ENCODE measurements around the gene LTB4R2. TPM values are rescaled to one million over a fixed set of nuclear protein-coding genes. Genes with fewer than 3 reads are reported as not detected.

LTB4R2 gene
- total RNA-seq, 1 donor = 3.5 TPM

DNA sequence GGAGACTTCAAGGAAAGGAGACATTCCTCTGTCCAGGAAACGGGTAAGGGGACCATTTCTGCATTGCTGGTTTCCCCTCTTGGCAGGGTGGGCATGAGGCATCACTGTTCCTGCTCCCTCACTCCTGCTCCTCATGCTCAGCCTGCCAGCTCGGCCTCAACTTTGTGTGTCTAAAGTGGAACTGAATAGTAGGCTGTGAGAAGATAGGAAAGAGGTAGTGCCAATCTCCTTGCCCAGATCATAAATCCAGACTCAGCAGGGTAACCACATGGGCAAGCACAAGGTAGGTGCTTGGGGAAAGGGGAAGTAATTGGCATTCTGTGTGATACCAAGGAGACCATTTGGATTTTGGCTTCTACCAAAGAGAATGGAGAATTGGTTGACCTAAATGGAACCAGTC lies 4.0 kb downstream of the LTB4R2 start:
- H3K4me3 ChIP-seq (ENCODE audit: low read depth, low read length) = no peak overlapping the region
- no peak for DNase-seq (ENCODE audit: low read depth)
- TF ChIP-seq, protein P1, sequence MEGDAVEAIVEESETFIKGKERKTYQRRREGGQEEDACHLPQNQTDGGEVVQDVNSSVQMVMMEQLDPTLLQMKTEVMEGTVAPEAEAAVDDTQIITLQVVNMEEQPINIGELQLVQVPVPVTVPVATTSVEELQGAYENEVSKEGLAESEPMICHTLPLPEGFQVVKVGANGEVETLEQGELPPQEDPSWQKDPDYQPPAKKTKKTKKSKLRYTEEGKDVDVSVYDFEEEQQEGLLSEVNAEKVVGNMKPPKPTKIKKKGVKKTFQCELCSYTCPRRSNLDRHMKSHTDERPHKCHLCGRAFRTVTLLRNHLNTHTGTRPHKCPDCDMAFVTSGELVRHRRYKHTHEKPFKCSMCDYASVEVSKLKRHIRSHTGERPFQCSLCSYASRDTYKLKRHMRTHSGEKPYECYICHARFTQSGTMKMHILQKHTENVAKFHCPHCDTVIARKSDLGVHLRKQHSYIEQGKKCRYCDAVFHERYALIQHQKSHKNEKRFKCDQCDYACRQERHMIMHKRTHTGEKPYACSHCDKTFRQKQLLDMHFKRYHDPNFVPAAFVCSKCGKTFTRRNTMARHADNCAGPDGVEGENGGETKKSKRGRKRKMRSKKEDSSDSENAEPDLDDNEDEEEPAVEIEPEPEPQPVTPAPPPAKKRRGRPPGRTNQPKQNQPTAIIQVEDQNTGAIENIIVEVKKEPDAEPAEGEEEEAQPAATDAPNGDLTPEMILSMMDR (IDR thresholded peaks at IDR 0.05; ENCODE audit: insufficient read depth, low read length) = no peak

DNA sequence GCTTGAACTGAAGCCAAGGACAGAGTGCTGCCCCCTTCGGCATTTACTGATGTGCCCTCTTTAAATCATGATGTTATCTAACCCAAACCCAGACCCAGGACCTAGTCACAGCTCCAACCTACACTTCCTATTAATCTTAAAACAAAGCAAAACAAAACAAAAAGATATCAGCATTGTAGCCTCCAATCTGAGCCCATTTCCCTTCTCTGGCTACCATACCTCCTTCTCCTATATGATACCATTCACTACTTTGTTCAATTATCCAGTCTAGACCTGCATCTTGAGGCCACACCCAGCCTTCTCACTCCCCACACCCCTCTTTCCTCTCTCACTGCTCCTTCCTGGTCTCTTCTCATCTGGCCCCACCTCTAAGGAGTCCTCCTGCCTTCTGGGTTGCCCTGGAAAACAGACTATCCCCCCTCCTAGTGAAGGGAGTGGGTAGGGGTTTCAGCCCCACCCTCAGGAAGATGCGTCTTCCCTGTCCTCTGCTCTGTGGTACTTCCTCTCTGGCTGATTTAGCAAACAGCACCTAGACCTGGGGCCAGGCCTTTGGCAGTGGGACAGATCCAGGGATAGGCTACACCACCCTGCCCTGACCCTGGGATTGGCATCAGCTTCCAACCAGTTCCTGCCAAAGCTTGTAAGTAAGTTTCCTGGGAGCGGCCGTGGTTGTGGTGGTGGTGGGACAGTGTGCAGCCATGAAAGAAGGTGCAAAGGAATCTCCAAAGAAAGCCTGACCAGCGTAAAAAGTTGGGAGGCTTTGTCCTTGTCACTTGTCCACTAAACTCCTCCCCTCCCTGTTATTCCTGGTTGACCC lies 4.6 kb downstream of the LTB4R2 start:
- DNase-seq (ENCODE audit: low read depth) = no peak
- TF ChIP-seq, protein P1 (IDR thresholded peaks at IDR 0.05; ENCODE audit: insufficient read depth, low read length) = no peak
- no peak overlapping the region for H3K4me3 ChIP-seq (ENCODE audit: low read depth, low read length)

DNA sequence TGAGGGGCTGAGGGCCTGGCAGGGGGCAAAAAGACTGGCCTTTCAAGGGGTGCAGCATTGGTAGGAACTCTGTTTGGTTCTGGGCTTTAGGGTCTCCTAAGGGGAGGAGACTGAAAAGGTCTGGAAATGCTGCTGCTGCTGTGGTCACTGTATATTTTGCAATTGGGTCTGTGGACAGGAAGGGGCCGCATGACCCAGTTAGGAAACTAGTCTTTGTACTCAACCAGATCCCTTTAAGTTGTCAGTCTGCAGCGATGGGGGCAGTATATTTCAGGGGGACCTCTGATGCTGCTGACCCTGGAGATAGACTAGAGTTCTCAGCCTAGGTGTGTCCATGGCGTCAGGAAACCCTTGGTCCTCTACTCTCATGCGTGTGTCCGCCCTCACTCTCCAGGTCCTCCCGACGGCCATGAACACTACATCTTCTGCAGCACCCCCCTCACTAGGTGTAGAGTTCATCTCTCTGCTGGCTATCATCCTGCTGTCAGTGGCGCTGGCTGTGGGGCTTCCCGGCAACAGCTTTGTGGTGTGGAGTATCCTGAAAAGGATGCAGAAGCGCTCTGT lies 5.4 kb downstream of the LTB4R2 start:
- DNase-seq (ENCODE audit: low read depth) = no peak
- TF ChIP-seq, protein P1 (IDR thresholded peaks at IDR 0.05; ENCODE audit: insufficient read depth, low read length) = no peak
- H3K4me3 ChIP-seq (ENCODE audit: low read depth, low read length) = no peak overlapping the region

DNA sequence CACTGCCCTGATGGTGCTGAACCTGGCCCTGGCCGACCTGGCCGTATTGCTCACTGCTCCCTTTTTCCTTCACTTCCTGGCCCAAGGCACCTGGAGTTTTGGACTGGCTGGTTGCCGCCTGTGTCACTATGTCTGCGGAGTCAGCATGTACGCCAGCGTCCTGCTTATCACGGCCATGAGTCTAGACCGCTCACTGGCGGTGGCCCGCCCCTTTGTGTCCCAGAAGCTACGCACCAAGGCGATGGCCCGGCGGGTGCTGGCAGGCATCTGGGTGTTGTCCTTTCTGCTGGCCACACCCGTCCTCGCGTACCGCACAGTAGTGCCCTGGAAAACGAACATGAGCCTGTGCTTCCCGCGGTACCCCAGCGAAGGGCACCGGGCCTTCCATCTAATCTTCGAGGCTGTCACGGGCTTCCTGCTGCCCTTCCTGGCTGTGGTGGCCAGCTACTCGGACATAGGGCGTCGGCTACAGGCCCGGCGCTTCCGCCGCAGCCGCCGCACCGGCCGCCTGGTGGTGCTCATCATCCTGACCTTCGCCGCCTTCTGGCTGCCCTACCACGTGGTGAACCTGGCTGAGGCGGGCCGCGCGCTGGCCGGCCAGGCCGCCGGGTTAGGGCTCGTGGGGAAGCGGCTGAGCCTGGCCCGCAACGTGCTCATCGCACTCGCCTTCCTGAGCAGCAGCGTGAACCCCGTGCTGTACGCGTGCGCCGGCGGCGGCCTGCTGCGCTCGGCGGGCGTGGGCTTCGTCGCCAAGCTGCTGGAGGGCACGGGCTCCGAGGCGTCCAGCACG lies 6.1 kb downstream of the LTB4R2 start:
- no peak overlapping the region for H3K4me3 ChIP-seq (ENCODE audit: low read depth, low read length)
- TF ChIP-seq, protein P1 (IDR thresholded peaks at IDR 0.05; ENCODE audit: insufficient read depth, low read length) = no peak
- no peak for DNase-seq (ENCODE audit: low read depth)

DNA sequence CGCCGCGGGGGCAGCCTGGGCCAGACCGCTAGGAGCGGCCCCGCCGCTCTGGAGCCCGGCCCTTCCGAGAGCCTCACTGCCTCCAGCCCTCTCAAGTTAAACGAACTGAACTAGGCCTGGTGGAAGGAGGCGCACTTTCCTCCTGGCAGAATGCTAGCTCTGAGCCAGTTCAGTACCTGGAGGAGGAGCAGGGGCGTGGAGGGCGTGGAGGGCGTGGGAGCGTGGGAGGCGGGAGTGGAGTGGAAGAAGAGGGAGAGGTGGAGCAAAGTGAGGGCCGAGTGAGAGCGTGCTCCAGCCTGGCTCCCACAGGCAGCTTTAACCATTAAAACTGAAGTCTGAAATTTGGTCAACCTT lies 6.6 kb downstream of the LTB4R2 start:
- no peak overlapping the region for H3K4me3 ChIP-seq (ENCODE audit: low read depth, low read length)
- DNase-seq (ENCODE audit: low read depth) = no peak
- TF ChIP-seq, protein P1 (IDR thresholded peaks at IDR 0.05; ENCODE audit: insufficient read depth, low read length) = no peak

DNA sequence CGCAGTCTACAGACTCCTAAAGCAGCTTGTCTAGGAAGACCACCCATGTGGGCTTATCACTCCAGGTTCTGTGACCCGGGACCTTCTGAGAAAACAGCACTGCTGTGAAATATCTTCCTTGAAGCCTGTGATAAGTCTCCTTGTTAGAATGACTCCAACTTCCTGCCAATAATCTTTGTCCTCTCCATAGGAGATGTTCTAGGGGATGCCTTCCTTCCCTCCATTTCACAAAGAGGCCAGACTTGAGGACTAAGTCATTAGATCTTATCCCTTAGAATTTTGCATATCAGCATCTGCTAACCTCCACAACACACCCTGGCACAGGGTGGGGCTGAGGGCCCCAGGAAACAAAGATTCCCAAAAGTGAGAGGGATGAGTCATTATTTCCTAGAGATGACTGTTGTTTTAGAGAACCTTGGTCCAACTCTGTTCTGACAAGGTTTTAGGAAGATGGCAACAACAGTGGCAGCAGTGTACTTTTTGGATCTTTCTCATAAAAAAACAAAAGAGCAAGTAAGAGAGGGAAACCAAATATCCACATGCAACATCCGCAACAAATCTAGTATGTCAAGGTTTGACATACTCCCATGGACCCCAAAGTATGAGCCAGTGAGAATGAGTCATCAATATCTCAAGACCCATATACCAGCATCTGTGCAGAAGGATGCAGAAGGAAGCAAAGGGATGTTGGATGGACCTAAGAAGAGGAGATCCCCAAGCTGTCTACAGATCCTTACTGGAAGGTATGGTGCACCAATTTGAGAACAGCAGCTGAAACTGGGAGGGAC lies 7.4 kb downstream of the LTB4R2 start:
- no peak overlapping the region for H3K4me3 ChIP-seq (ENCODE audit: low read depth, low read length)
- TF ChIP-seq, protein P1 (IDR thresholded peaks at IDR 0.05; ENCODE audit: insufficient read depth, low read length) = no peak
- peak; percentile 74 for DNase-seq (ENCODE audit: low read depth)

All from fibroblast of the aortic adventitia (primary cell).